Lung (tissue), 12 donors: Measurements from ENCODE around the gene ATP11B. TPM values are rescaled to one million over a fixed set of nuclear protein-coding genes. Genes with fewer than 3 reads are reported as not detected.

Experiments
- ATAC-seq: fragments of 200-7000 bp; cut with Tn5 transposase; one replicate; pipeline ENCODE4 v1.9.1; 2020; ENCODE audit warnings: moderate number of reproducible peaks; ENCODE audit not compliant: insufficient read depth, low FRiP score
- DNase-seq, 3 donors: peaks; one replicate each; pipeline ENCODE4 v3.0.0-alpha.2; 2013 to 2017
- H3K27ac ChIP-seq, 2 donors: one replicate each; pipeline ENCODE4 v1.5.1; 2013; ENCODE audit warnings: mild to moderate bottlenecking in 2 of 2, moderate library complexity in 2 of 2, control low read depth in 1 of 2, inconsistent platforms in 1 of 2, low read depth in 1 of 2, low read length in 1 of 2
- H3K27me3 ChIP-seq, 3 donors: one replicate each; pipeline ENCODE4 v1.5.1; 2013; ENCODE audit warnings: low read length in 2 of 3; ENCODE audit not compliant: control insufficient read depth in 3 of 3, insufficient read depth in 3 of 3
- H3K36me3 ChIP-seq, 4 donors: one replicate each; pipeline ENCODE4 v1.5.1; 2013; ENCODE audit warnings: low read length in 4 of 4, mild to moderate bottlenecking in 1 of 4, moderate library complexity in 1 of 4; ENCODE audit not compliant: control insufficient read depth in 4 of 4, insufficient read depth in 4 of 4
- H3K4me1 ChIP-seq, 5 donors: one replicate each; pipeline ENCODE4 v1.5.1; 2013; ENCODE audit warnings: low read length in 5 of 5, mild to moderate bottlenecking in 2 of 5, moderate library complexity in 1 of 5; ENCODE audit not compliant: control insufficient read depth in 5 of 5, insufficient read depth in 5 of 5
- H3K4me3 ChIP-seq: one replicate; pipeline ENCODE4 v1.5.1; 2013; ENCODE audit warnings: mild to moderate bottlenecking, control low read depth, moderate library complexity
- H3K9ac ChIP-seq, 2 donors: one replicate each; pipeline ENCODE4 v1.5.1; 2013; ENCODE audit warnings: low read length in 2 of 2, control low read depth in 1 of 2; ENCODE audit not compliant: insufficient read depth in 1 of 2
- H3K9me3 ChIP-seq, 4 donors: one replicate each; pipeline ENCODE4 v1.5.1; 2013; ENCODE audit warnings: low read length in 3 of 4, mild to moderate bottlenecking in 1 of 4, moderate library complexity in 1 of 4; ENCODE audit not compliant: control insufficient read depth in 4 of 4, insufficient read depth in 3 of 4
- WGBS, 2 donors: extraction: QIAGEN DNeasy Blood & Tissue Kit; methylation state at CpG; one replicate each; pipeline ENCODE4 v1.1.7; 2013; 5-methylcytosine and 5-hydroxymethylcytosine counted together
- polyA plus RNA-seq, 2 donors: library from polyadenylated mRNA; stranded (reverse); fragments of 200-250 nt; gene quantifications; one replicate each; pipeline ENCODE4 v1.2.1, GENCODE V29; 2013
- total RNA-seq, 2 donors: library from RNA; depleted of rRNA in 1 of 2; stranded (reverse); fragments of >200 nt in 1 of 2; gene quantifications; one replicate each; pipeline ENCODE4 v1.2.1, GENCODE V29; 2014 to 2021
- TF ChIP-seq, protein P1 (sequence below): IDR thresholded peaks from 2 replicates; pipeline ENCODE4 v1.5.1; 2012; ENCODE audit warnings: mild to moderate bottlenecking; ENCODE audit errors: control extremely low read depth, extremely low read depth
- donor health status: control.
- donor health status: control.
- donor health status: Bipolar disorder and iron deficiency.
- donor health status: healthy.
- donor health status: DM: yes; HTN: yes; CAD: no.

The ATP11B gene
- total and polyA plus RNA-seq, 4 donors = 8.3 to 111 (median 39.7) TPM

DNA sequence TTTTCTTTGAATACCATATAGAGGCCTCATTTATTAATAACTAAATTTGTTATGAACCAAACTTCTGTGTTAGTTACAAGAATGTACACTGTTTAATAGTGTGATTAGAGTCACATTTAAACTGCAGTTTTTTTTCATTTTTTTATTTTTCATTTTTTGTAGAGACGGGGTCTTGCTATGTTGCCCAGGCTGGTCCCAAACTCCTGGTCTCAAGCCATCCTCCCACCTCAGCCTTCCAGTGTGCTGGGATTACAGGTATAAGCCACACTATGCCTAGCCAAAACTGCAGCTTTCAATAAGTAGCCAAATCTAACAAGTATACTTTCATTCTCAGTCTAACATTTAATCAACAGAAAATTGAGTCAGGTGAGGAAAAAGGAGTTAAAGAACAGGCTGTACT, 10.2 kb upstream of the ATP11B start:
- Histone ChIP-seq H3K9ac (no peak overlapping the region), H3K27me3 (no peaks in the 10 kb centered on the region), H3K27ac (no peak overlapping the region), H3K9me3 (no peaks in the 10 kb centered on the region), H3K4me1 (peaks cover 0 to 8% (median 0%) of the 10 kb centered on the region in 5 donors), H3K36me3 (no peaks in the 10 kb centered on the region), H3K4me3 (no peak overlapping the region)
- TF ChIP-seq, protein P1, sequence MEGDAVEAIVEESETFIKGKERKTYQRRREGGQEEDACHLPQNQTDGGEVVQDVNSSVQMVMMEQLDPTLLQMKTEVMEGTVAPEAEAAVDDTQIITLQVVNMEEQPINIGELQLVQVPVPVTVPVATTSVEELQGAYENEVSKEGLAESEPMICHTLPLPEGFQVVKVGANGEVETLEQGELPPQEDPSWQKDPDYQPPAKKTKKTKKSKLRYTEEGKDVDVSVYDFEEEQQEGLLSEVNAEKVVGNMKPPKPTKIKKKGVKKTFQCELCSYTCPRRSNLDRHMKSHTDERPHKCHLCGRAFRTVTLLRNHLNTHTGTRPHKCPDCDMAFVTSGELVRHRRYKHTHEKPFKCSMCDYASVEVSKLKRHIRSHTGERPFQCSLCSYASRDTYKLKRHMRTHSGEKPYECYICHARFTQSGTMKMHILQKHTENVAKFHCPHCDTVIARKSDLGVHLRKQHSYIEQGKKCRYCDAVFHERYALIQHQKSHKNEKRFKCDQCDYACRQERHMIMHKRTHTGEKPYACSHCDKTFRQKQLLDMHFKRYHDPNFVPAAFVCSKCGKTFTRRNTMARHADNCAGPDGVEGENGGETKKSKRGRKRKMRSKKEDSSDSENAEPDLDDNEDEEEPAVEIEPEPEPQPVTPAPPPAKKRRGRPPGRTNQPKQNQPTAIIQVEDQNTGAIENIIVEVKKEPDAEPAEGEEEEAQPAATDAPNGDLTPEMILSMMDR = no peak
- no peak for DNase-seq
- WGBS, 2 donors = 96 to 98% methylated on average over 1 of the region's 1 CpG
- no peak for ATAC-seq

DNA sequence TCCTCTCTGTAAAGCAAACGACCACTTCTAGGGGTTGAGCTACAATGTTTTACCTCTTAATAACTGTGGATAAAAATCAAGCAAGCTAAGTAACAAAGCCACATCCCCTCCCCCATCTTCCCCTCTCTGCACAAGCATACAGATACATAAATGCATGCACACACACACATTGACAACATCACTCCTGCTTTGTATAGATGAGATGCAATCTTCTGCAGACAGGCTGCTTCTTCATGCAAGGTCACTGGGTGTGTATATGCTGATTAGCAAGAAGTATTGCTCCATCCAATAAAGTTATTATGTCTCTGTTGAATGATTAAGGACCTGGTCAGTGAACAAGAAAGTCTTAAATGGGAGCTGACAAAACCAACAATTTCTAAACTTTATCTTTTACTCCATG, 8.8 kb upstream of the ATP11B start:
- Histone ChIP-seq H3K4me3 (no peak overlapping the region), H3K27ac (no peak overlapping the region), H3K36me3 (no peaks in the 10 kb centered on the region), H3K4me1 (peaks cover 0 to 8% (median 0%) of the 10 kb centered on the region in 5 donors), H3K9me3 (no peaks in the 10 kb centered on the region), H3K27me3 (no peaks in the 10 kb centered on the region), H3K9ac (no peak overlapping the region)
- WGBS, 2 donors = 37 to 75% methylated on average over 1 of the region's 1 CpG
- no peak for ATAC-seq
- TF ChIP-seq, protein P1 = no peak
- no peak for DNase-seq

DNA sequence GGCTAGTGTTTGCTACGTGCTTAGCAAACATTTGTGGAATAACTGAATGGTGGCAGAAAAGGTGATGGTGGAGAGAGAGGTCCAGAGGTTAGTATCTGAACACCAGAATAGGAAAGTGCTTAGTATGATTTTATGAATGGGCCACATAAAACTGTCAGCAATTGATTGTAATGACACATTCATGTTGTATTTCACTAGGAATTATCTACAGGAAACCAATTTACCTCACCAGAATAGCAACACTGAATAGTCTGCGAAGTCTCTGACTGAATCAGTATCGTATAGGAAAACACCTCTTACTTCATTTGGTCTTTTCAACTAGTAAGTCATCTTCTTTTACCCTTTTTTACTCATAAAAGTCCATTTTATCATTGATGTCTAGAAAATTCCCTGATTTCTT, 8.2 kb upstream of the ATP11B start:
- ATAC-seq (no peak), DNase-seq (no peak)
- Histone ChIP-seq H3K36me3 (no peaks in the 10 kb centered on the region), H3K27me3 (no peaks in the 10 kb centered on the region), H3K4me1 (peaks cover 0 to 8% (median 0%) of the 10 kb centered on the region in 5 donors), H3K4me3 (no peak overlapping the region), H3K27ac (no peak overlapping the region), H3K9ac (no peak overlapping the region), H3K9me3 (no peaks in the 10 kb centered on the region)
- TF ChIP-seq, protein P1 = no peak
- WGBS, 2 donors = 90 to 94% methylated on average over 3 of the region's 3 CpGs

GRCh38 chr3:182785756-182786155, 7.5 kb upstream of the ATP11B start:
- H3K27ac ChIP-seq = no peak overlapping the region
- no peak overlapping the region for H3K4me3 ChIP-seq
- H3K27me3 ChIP-seq = no peaks in the 10 kb centered on the region
- peaks cover 0 to 8% (median 0%) of the 10 kb centered on the region in 5 donors for H3K4me1 ChIP-seq
- H3K36me3 ChIP-seq = no peaks in the 10 kb centered on the region
- no peak for ATAC-seq
- DNase-seq = no peak
- TF ChIP-seq, protein P1 = no peak
- H3K9ac ChIP-seq = no peak overlapping the region
- no peaks in the 10 kb centered on the region for H3K9me3 ChIP-seq
